Body of pancreas (tissue), 4 donors: Measurements from ENCODE around the gene NOL4L. TPM values are rescaled to one million over a fixed set of nuclear protein-coding genes. Genes with fewer than 3 reads are reported as not detected.

Experiments used
- ATAC-seq: fragments of 150-250 bp; one replicate; pipeline ENCODE4 v1.9.1; 2016
- DNase-seq, 4 donors: peaks; one replicate each; pipeline ENCODE4 v3.0.0-alpha.2; 2019
- H3K27ac ChIP-seq, 4 donors: fragments of 200-600 bp; sonication (generic); 1 replicate in 3 of 4; 2 replicates in 1 of 4; pipeline versions ENCODE4 v1.5.1 to v1.6.1; 2016 to 2019; ENCODE audit warnings: mild to moderate bottlenecking in 1 of 4, mixed read lengths in 1 of 4, moderate library complexity in 1 of 4
- H3K27me3 ChIP-seq, 2 donors: fragments of 200-600 bp; sonication (generic); one replicate each; pipeline ENCODE4 v1.6.0; 2016; ENCODE audit warnings: mild to moderate bottlenecking in 1 of 2
- H3K36me3 ChIP-seq, 2 donors: fragments of 200-600 bp; sonication (generic); replicated peaks in 1 of 2; 2 replicates each; pipeline ENCODE4 v1.5.1; 2016; ENCODE audit warnings: low read depth in 2 of 2; ENCODE audit not compliant: insufficient read depth in 1 of 2
- H3K4me1 ChIP-seq: fragments of 200-600 bp; sonication (generic); one replicate; pipeline ENCODE4 v1.6.0; 2016
- H3K4me3 ChIP-seq, 2 donors: fragments of 200-600 bp; sonication (generic); 1 replicate in 1 of 2; 2 replicates in 1 of 2; pipeline ENCODE4 v1.5.1; 2016 to 2019
- H3K9me3 ChIP-seq, 3 donors: fragments of 200-600 bp; sonication (generic); 1 replicate in 2 of 3; 2 replicates in 1 of 3; pipeline ENCODE4 v1.5.1; 2016
- POLR2A ChIP-seq, 3 donors: fragments of 450-650 bp; IDR thresholded peaks; one replicate each; pipeline ENCODE4 v1.6.1; 2016; ENCODE audit warnings: antibody characterized with exemption in 3 of 3, mild to moderate bottlenecking in 2 of 3
- WGBS, 2 donors: methylation state at CpG; one replicate each; pipeline ENCODE4 v1.1.5; 2017; 5-methylcytosine and 5-hydroxymethylcytosine counted together
- intact Hi-C: fragments of 100-400 bp; cut with DNase I; formaldehyde crosslinking; loops from one replicate; pipeline ENCODE4 v1.15.1; 2023
- total RNA-seq, 2 donors: library from RNA; depleted of rRNA; stranded (reverse); fragments of >200 nt; gene quantifications; one replicate each; pipeline ENCODE4 v1.1.0, GENCODE V29; 2016
- TF ChIP-seq, protein P1 (sequence below), 7 experiments: fragments of 450-650 bp in 4 of 7; fragments of 200-600 bp in 3 of 7; sonication (generic) in 3 of 7; IDR thresholded peaks; one replicate each; pipeline ENCODE4 v1.5.1; 2016 to 2019; ENCODE audit warnings: antibody characterized with exemption in 7 of 7

The NOL4L gene
- total RNA-seq, 2 donors from 2014 or later = 15.0 to 36.9 TPM

DNA sequence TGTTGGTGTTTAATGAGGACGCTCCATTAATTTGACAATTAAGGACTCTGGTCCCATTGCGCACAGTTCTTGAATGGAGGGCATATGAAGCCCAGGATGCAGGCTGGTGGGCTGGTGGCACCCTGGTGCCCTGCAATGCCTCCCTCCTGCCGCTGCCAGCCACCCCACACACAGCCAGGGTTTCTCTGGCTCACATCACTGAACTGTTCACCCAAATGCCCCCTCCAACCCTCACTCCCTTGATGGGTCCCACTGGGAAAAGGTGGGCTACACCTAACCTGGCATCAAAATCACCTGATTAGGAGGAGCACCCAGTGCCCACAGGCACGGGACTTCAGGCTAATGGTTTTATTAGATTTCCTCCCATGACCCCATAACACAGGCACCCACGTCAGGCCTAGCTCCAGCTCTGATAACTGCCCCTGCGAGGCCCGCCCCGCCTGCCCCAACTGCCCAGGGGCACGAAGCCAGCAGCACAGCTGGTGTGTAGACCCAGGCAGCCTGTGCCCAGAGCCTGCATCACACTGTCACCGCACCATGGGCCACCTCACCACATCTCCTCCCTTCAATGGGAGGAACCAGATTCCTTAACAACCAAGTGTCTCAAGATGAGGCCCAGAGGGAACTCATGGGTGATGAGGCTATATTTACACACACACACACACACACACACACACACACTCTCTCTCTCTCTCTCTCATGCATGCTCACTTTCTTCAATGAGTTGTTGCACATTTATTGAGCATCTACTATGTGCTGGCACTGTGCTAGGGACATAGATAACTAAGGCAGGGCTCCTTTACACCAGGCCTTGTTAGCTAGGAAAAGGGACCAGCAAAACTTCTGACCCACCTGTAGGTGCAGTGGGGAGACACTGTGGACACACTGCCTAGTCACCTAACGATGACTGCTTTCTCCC, 107.3 kb downstream of the NOL4L start:
- peaks cover 96% of the 10 kb centered on the region for H3K4me1 ChIP-seq
- intact Hi-C loops = no loop called here
- ATAC-seq = peak; percentile 40
- peak overlapping the region; percentile 65 to 94 (median 82) for H3K27ac ChIP-seq
- no peaks in the 10 kb centered on the region for H3K36me3 ChIP-seq
- TF ChIP-seq POLR2A (IDR thresholded peaks at IDR 0.05) = no peak
- TF ChIP-seq, protein P1, sequence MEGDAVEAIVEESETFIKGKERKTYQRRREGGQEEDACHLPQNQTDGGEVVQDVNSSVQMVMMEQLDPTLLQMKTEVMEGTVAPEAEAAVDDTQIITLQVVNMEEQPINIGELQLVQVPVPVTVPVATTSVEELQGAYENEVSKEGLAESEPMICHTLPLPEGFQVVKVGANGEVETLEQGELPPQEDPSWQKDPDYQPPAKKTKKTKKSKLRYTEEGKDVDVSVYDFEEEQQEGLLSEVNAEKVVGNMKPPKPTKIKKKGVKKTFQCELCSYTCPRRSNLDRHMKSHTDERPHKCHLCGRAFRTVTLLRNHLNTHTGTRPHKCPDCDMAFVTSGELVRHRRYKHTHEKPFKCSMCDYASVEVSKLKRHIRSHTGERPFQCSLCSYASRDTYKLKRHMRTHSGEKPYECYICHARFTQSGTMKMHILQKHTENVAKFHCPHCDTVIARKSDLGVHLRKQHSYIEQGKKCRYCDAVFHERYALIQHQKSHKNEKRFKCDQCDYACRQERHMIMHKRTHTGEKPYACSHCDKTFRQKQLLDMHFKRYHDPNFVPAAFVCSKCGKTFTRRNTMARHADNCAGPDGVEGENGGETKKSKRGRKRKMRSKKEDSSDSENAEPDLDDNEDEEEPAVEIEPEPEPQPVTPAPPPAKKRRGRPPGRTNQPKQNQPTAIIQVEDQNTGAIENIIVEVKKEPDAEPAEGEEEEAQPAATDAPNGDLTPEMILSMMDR (IDR thresholded peaks at IDR 0.05) = no peak
- no peaks in the 10 kb centered on the region for H3K9me3 ChIP-seq
- peak; percentile 82 to 92 (median 86) for DNase-seq
- H3K4me3 ChIP-seq = no peak overlapping the region
- H3K27me3 ChIP-seq = no peaks in the 10 kb centered on the region
- WGBS, 2 donors = 49 to 52% methylated on average over 8 to 11 of the region's 11 CpGs

DNA sequence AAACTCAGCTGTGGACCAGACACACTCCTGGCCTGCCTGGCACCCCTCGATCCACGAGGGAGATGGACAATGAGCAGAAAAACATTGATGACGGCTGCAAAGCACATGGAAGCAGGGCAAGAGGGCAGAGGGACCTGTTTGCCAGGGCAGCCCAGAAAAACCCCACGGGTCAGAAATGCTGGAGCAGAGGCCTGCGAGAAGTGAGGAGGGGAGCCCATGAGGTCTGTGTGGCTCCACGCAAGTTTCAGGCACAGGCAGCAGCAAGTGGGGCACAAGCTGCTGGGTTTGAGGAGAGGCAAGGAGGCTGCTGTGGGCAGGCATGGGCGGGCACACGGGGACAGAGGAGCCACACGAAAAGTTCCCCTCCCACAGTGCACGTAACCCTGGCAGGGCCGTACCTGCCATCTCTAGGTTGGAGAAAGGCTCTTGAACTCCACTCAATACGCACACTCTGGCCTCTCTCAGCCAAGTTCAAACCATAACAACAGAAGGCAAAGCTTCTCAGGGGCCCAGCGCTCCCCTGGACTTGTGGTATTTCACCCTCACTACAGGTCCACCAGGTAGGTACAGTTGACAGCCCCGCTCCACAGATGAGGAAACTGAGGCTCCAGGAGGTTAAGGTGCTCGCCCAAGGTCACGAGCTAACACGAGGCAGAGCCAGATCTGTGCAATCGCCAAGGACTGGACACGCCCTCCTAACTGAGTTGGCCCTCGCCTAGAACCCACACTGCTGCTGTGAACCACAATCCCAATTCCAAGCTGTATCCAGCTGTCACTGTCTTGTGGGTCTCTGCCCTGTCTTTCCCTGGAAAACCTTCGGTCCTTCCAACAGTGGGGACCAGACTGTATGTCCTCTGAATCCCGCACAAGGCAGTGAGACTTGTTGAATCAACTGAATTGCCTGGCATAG, 108.2 kb downstream of the NOL4L start:
- 54% methylated on average over 20 of the region's 22 CpGs for WGBS, 2 donors
- peak in 3 of 4 donors; percentile 12 to 28 (median 16) for DNase-seq
- TF ChIP-seq, protein P1 (IDR thresholded peaks at IDR 0.05) = no peak
- no peak for TF ChIP-seq POLR2A (IDR thresholded peaks at IDR 0.05)
- no peaks in the 10 kb centered on the region for H3K36me3 ChIP-seq
- no peak for ATAC-seq
- H3K9me3 ChIP-seq = no peaks in the 10 kb centered on the region
- H3K27me3 ChIP-seq = no peaks in the 10 kb centered on the region
- intact Hi-C loops = no loop called here
- H3K4me1 ChIP-seq = peaks cover 99% of the 10 kb centered on the region
- H3K27ac ChIP-seq = peak overlapping the region; percentile 65 to 94 (median 82)
- H3K4me3 ChIP-seq = no peak overlapping the region

DNA sequence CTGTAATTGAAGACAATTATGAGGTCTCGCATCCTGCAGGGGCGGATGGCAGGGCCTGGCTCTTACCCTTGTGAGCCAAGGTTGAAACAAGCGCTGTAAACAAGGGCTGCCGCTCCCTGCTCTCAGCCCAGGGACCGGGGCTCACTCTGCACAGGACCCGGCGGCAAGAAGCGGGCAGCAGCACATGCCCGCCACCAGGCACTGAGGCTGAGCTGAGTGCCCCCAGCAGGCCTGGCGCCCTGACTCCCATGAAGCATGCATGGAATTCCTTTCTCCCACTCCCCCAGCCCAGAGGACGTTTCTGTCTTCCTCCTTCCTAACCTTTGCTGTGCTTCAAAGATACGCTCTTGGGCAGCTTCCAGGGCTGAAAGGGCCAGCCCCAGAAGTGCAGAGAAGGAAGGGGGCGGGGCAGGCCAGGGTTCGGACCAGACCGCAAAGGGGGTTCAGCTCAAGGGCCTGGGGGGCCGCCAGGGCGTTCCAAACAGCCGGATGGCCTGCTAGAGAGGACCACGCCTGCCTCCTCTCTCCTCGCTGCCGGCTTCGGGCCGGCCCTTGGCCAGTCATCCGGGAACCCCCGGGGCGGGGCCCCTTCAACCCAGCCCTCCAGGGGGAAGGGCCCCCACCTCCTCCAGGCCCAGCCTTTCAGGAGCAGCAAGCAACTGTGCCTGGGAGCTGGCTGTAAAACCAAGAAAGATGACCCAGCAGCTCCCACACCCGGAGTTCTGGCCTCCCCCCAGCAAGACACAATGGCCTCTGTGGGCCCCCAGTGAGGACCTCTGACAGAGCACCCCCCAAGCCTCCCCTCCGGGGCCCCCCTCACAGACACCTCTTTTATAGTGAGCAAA, 109.9 kb downstream of the NOL4L start:
- Histone ChIP-seq H3K36me3 (no peaks in the 10 kb centered on the region), H3K4me1 (peaks cover 82% of the 10 kb centered on the region), H3K9me3 (no peaks in the 10 kb centered on the region), H3K27me3 (no peaks in the 10 kb centered on the region), H3K27ac (peak overlapping the region; percentile 74 to 94 (median 82)), H3K4me3 (no peak overlapping the region)
- intact Hi-C loops = no loop called here
- DNase-seq = peak; percentile 72 to 89 (median 82)
- peak; percentile 67 for ATAC-seq
- 4 to 8% methylated on average over 17 to 28 of the region's 28 CpGs for WGBS, 2 donors
- peak; percentile 20 to 31 (median 22) for TF ChIP-seq POLR2A (IDR thresholded peaks at IDR 0.05)
- TF ChIP-seq, protein P1 (IDR thresholded peaks at IDR 0.05) = no peak

- TF ChIP-seq, protein P1 (IDR thresholded peaks at IDR 0.05) = no peak
- no peak for TF ChIP-seq POLR2A (IDR thresholded peaks at IDR 0.05)
- ATAC-seq = no peak
- no peak for DNase-seq
- Histone ChIP-seq H3K27me3 (no peaks in the 10 kb centered on the region), H3K4me1 (peaks cover 76% of the 10 kb centered on the region), H3K9me3 (no peaks in the 10 kb centered on the region), H3K27ac (peak overlapping the region; percentile 74 to 94 (median 82)), H3K4me3 (no peak overlapping the region), H3K36me3 (no peaks in the 10 kb centered on the region)
- WGBS, 2 donors = 9% methylated on average over 8 of the region's 8 CpGs; no CpG with 5 or more reads in 1 of the 2 donors
- intact Hi-C loops = no loop called here
These were observed 110.5 kb downstream of the NOL4L start for GRCh38 chr20:32474717-32474966.
